Vagina (tissue), 2 donors: Measurements from ENCODE around the gene SDCCAG8. TPM values are rescaled to one million over a fixed set of nuclear protein-coding genes. Genes with fewer than 3 reads are reported as not detected.
A peak's percentile ranks its signal among the peaks of the same experiment; 100 is the strongest.

Experiments used
- DNase-seq, 2 donors: peaks; one replicate each; pipeline ENCODE4 v3.0.0-alpha.2; 2017; ENCODE audit errors: extremely low spot score in 2 of 2
- H3K27ac ChIP-seq: fragments of 200-600 bp; sonication (generic); one replicate; pipeline ENCODE4 v1.5.1; 2019
- H3K27me3 ChIP-seq: fragments of 200-600 bp; sonication (generic); one replicate; pipeline ENCODE4 v1.5.1; 2019
- H3K36me3 ChIP-seq, 2 donors: fragments of 200-600 bp; sonication (generic); one replicate each; pipeline ENCODE4 v1.5.1; 2017 to 2019
- H3K4me1 ChIP-seq: fragments of 200-600 bp; sonication (generic); one replicate; pipeline ENCODE4 v1.5.1; 2019
- H3K4me3 ChIP-seq, 2 donors: fragments of 200-600 bp; sonication (generic); 1 replicate in 1 of 2; 2 replicates in 1 of 2; pipeline ENCODE4 v1.5.1; 2016 to 2019
- H3K9me3 ChIP-seq: fragments of 200-600 bp; sonication (generic); one replicate; pipeline ENCODE4 v1.5.1; 2019
- POLR2A ChIP-seq, 2 donors: fragments of 450-650 bp; IDR thresholded peaks; one replicate each; pipeline ENCODE4 v1.6.1; 2017; ENCODE audit warnings: antibody characterized with exemption in 2 of 2, mild to moderate bottlenecking in 2 of 2, moderate library complexity in 2 of 2
- POLR2AphosphoS5 ChIP-seq, 2 donors: sonication (generic); formaldehyde crosslinking; IDR thresholded peaks; one replicate each; pipeline ENCODE4 v1.9.0; 2017; ENCODE audit warnings: antibody characterized with exemption in 2 of 2, mild to moderate bottlenecking in 2 of 2, low read depth in 1 of 2; ENCODE audit not compliant: insufficient read depth in 1 of 2
- intact Hi-C: fragments of 100-400 bp; cut with DNase I; formaldehyde crosslinking; loops from one replicate; pipeline ENCODE4 v1.15.1; 2023
- total RNA-seq: library from RNA; depleted of rRNA; stranded (reverse); fragments of >200 nt; gene quantifications from one replicate; pipeline ENCODE4 v1.2.3, GENCODE V29; 2016
- TF ChIP-seq, protein P1 (sequence below), 3 experiments: fragments of 450-650 bp in 2 of 3; fragments of 200-600 bp in 1 of 3; sonication (generic) in 1 of 3; IDR thresholded peaks; one replicate each; pipeline ENCODE4 v1.5.1; 2017 to 2019; ENCODE audit warnings: antibody characterized with exemption in 3 of 3, mild to moderate bottlenecking in 2 of 3, moderate library complexity in 2 of 3

The SDCCAG8 gene
- total RNA-seq, 1 donor from 2014 or later: 31.2 TPM

DNA sequence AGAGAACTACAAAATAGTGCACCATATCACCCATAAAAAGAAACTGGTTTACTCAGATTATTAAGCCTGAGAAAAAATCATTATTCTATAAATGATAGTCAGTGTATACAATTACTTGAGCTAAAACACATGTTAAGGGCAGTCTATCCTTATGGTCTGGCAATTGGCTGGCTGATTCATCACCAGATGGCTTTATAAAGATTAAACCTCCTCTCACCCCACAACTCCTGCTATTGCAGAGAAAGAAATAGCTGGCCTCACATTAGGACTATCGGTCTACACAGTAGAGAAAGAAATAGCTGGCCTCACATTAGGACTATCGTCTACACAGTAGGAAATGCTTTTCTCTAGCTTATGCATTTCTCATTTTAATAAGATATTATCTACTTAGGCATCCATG, 21.9 kb upstream of the SDCCAG8 start:
- no peak for DNase-seq
- intact Hi-C loops: no loop called here
- Histone ChIP-seq H3K36me3 (no peaks in the 10 kb centered on the region), H3K9me3 (peaks cover 19% of the 10 kb centered on the region), H3K27ac (no peak overlapping the region), H3K27me3 (no peaks in the 10 kb centered on the region), H3K4me3 (no peak overlapping the region), H3K4me1 (peaks cover 26% of the 10 kb centered on the region)
- TF ChIP-seq POLR2A (IDR thresholded peaks at IDR 0.05) (no peak), POLR2AphosphoS5 (IDR thresholded peaks at IDR 0.05; ENCODE audit: insufficient read depth in 1 of 2, low read depth in 1 of 2) (no peak)
- TF ChIP-seq, protein P1, sequence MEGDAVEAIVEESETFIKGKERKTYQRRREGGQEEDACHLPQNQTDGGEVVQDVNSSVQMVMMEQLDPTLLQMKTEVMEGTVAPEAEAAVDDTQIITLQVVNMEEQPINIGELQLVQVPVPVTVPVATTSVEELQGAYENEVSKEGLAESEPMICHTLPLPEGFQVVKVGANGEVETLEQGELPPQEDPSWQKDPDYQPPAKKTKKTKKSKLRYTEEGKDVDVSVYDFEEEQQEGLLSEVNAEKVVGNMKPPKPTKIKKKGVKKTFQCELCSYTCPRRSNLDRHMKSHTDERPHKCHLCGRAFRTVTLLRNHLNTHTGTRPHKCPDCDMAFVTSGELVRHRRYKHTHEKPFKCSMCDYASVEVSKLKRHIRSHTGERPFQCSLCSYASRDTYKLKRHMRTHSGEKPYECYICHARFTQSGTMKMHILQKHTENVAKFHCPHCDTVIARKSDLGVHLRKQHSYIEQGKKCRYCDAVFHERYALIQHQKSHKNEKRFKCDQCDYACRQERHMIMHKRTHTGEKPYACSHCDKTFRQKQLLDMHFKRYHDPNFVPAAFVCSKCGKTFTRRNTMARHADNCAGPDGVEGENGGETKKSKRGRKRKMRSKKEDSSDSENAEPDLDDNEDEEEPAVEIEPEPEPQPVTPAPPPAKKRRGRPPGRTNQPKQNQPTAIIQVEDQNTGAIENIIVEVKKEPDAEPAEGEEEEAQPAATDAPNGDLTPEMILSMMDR (IDR thresholded peaks at IDR 0.05): no peak

DNA sequence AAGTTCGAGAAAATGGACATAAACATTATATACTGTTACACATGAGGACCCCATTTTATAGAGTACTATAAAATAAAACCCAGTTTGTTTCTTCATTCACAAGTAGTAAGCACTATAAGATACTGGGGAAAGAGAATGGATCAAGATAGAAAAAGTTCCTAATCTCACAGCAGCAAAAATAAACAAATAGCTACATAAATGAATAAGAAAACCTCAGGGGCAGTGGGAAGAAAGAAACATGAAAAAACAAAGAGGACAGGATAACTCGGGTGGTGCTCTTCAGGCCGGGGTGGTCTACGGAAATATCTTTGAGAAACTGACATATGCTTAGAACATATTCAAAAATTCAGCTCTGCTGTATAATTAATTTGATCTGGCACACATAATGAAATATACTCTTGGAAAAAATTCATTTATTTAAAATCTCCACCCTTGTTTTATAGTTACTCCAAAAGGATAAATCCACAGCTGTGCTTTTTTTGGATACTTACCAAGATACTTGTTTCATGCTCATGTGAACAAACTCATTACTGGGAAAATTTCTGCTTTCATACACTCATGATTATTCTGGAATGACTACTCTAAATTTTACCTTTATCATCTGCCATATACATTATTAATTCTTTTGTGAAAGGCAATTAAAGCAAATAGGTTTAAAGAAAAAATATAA, 20.7 kb upstream of the SDCCAG8 start:
- no peak for DNase-seq
- Histone ChIP-seq H3K9me3 (peaks cover 11% of the 10 kb centered on the region), H3K27ac (no peak overlapping the region), H3K36me3 (no peaks in the 10 kb centered on the region), H3K4me1 (peaks cover 26% of the 10 kb centered on the region), H3K27me3 (no peaks in the 10 kb centered on the region), H3K4me3 (no peak overlapping the region)
- intact Hi-C loops: no loop called here
- no peak for TF ChIP-seq POLR2A (IDR thresholded peaks at IDR 0.05)

DNA sequence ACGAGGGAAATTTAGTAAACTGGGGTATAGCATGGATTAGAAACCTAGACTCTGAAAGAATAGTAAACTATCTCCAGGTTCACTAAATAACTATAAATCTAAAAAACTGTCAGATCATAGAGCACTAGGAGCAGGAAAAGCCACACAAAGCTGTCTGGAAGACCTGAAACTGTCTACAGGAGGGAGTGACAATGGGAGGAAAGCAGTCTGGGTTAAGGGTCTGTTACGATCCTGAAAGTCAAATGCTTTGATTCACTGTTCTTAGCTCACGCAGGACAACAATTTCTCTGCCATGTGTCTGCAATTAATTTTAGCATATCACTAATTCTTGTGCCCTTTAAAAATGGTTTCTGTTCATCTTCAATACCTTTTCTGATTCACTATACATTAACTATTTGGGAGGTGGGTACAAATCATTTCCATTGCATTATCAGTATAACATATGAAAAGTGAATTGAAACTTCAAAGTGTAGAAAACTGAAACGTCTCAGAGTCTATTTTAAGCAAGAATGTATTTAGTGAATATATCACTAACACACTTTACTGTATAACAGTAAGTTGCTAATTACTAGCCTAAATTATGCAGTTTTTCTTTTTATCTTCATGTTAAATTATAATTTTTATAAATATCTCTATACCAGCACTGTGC, 19.1 kb upstream of the SDCCAG8 start:
- intact Hi-C loops: no loop called here
- Histone ChIP-seq H3K27me3 (no peaks in the 10 kb centered on the region), H3K27ac (peak overlapping the region; percentile 24), H3K4me3 (no peak overlapping the region), H3K36me3 (no peaks in the 10 kb centered on the region), H3K4me1 (peaks cover 26% of the 10 kb centered on the region), H3K9me3 (no peaks in the 10 kb centered on the region)
- no peak for DNase-seq
- TF ChIP-seq POLR2A (IDR thresholded peaks at IDR 0.05) (no peak), POLR2AphosphoS5 (IDR thresholded peaks at IDR 0.05; ENCODE audit: insufficient read depth in 1 of 2, low read depth in 1 of 2) (no peak)
- TF ChIP-seq, protein P1 (IDR thresholded peaks at IDR 0.05): no peak

DNA sequence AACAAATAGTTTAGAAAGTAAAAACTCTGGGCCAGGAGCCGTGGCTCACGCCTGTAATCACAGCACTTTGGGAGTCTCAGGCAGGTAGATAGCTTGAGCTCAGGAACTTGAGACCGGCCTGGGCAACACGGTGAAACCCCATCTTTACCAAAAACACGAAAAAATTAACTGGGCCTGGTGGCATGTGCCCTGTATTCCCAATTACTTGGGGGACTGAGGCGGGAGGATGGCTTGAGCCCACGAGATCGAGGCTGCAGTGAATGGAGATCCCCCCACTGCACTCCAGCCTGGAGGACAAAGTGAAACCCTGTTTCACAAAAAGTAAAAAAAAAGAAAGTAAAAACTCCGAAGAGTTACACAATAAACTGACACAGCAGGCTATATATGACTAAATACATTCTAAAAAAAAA, 11.4 kb upstream of the SDCCAG8 start:
- H3K27me3 ChIP-seq: no peaks in the 10 kb centered on the region
- no peak for DNase-seq
- no peak overlapping the region for H3K4me3 ChIP-seq
- H3K27ac ChIP-seq: no peak overlapping the region
- H3K4me1 ChIP-seq: no peaks in the 10 kb centered on the region
- intact Hi-C loops: no loop called here
- no peaks in the 10 kb centered on the region for H3K36me3 ChIP-seq
- H3K9me3 ChIP-seq: no peaks in the 10 kb centered on the region
- TF ChIP-seq POLR2A (IDR thresholded peaks at IDR 0.05) (no peak), POLR2AphosphoS5 (IDR thresholded peaks at IDR 0.05; ENCODE audit: insufficient read depth in 1 of 2, low read depth in 1 of 2) (no peak)
- TF ChIP-seq, protein P1 (IDR thresholded peaks at IDR 0.05): no peak

DNA sequence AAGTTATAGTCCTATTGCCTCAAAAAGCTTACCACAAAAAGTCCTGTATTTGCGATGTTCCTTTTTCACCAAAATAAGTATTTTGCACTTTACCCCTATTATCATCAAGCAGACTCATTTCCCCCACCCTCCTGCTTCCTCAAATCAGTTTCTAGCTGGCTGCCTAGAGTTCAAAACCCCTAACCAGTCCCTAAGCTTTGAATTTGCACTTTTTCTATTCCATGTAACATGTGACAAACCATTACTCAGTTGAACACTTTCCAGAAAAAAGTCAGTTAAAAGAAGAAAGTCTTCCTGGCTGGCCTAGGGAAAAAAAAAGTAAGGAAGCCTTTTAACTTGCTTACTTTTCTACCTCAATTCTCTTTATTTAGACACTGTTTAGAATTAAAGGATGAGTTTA, 8.9 kb upstream of the SDCCAG8 start:
- TF ChIP-seq POLR2AphosphoS5 (IDR thresholded peaks at IDR 0.05; ENCODE audit: insufficient read depth in 1 of 2, low read depth in 1 of 2) (no peak), POLR2A (IDR thresholded peaks at IDR 0.05) (no peak)
- TF ChIP-seq, protein P1 (IDR thresholded peaks at IDR 0.05): no peak
- intact Hi-C loops: no loop called here
- Histone ChIP-seq H3K9me3 (no peaks in the 10 kb centered on the region), H3K27ac (no peak overlapping the region), H3K36me3 (no peaks in the 10 kb centered on the region), H3K4me3 (no peak overlapping the region), H3K27me3 (no peaks in the 10 kb centered on the region), H3K4me1 (peaks cover 21% of the 10 kb centered on the region)
- DNase-seq: no peak
